ENCODE measurements around the gene TRIO. TPM values are rescaled to one million over a fixed set of nuclear protein-coding genes. Genes with fewer than 3 reads are reported as not detected.

Gene TRIO
- total RNA-seq, 2 experiments from 2014 or later, result 3.6 to 4.6 TPM

GRCh38 chr5:14178671-14179211 lies 35.6 kb downstream of the TRIO start:
- no peaks in the 10 kb centered on the region for H3K36me3 Mint-ChIP-seq (ENCODE audit: low read depth)
- no peak overlapping the region for H3K27ac Mint-ChIP-seq
- H3K4me3 Mint-ChIP-seq, result no peak overlapping the region
- H3K9me3 Mint-ChIP-seq, result no peaks in the 10 kb centered on the region
- CTCF ChIA-PET, result interaction anchor here (0.5 kb wide), 1 partner anchor 188 kb away, joined by 3 read pairs; no protein-coding TSS in a partner anchor
- intact Hi-C loops (cut with micrococcal nuclease), result no loop called here
- no peak for DNase-seq
- H3K4me1 Mint-ChIP-seq (ENCODE audit: low read depth), result no peaks in the 10 kb centered on the region
- H3K27me3 Mint-ChIP-seq (ENCODE audit: low read depth), result peaks cover 4% of the 10 kb centered on the region

GRCh38 chr5:14179446-14179845 lies 36.3 kb downstream of the TRIO start:
- intact Hi-C loops (cut with micrococcal nuclease), result no loop called here
- Mint-ChIP-seq H3K4me1 (ENCODE audit: low read depth) (no peaks in the 10 kb centered on the region), H3K9me3 (no peaks in the 10 kb centered on the region), H3K4me3 (no peak overlapping the region), H3K27ac (no peak overlapping the region), H3K36me3 (ENCODE audit: low read depth) (no peaks in the 10 kb centered on the region), H3K27me3 (ENCODE audit: low read depth) (peaks cover under 1% of the 10 kb centered on the region)
- CTCF ChIA-PET, result interaction anchor here (0.5 kb wide), 1 partner anchor 189 kb away, joined by 3 read pairs; no protein-coding TSS in a partner anchor
- DNase-seq, result no peak

GRCh38 chr5:14180437-14180836 lies 37.3 kb downstream of the TRIO start:
- intact Hi-C loops (cut with micrococcal nuclease), result no loop called here
- no peak overlapping the region for H3K4me3 Mint-ChIP-seq
- no peaks in the 10 kb centered on the region for H3K4me1 Mint-ChIP-seq (ENCODE audit: low read depth)
- no peaks in the 10 kb centered on the region for H3K27me3 Mint-ChIP-seq (ENCODE audit: low read depth)
- no peak overlapping the region for H3K27ac Mint-ChIP-seq
- DNase-seq, result no peak
- H3K9me3 Mint-ChIP-seq, result no peaks in the 10 kb centered on the region
- H3K36me3 Mint-ChIP-seq (ENCODE audit: low read depth), result no peaks in the 10 kb centered on the region
- CTCF ChIA-PET, result interaction anchor here (0.7 kb wide), 1 partner anchor 851 kb away, joined by 3 read pairs; no protein-coding TSS in a partner anchor

GRCh38 chr5:14181299-14181968 lies 38.3 kb downstream of the TRIO start:
- CTCF ChIA-PET, result no interaction called here
- Mint-ChIP-seq H3K4me1 (ENCODE audit: low read depth) (no peaks in the 10 kb centered on the region), H3K4me3 (no peak overlapping the region), H3K27me3 (ENCODE audit: low read depth) (no peaks in the 10 kb centered on the region), H3K27ac (no peak overlapping the region), H3K9me3 (no peaks in the 10 kb centered on the region), H3K36me3 (ENCODE audit: low read depth) (no peaks in the 10 kb centered on the region)
- intact Hi-C loops (cut with micrococcal nuclease), result no loop called here
- DNase-seq, result no peak

GRCh38 chr5:14182761-14183160 lies 39.6 kb downstream of the TRIO start:
- Mint-ChIP-seq H3K36me3 (ENCODE audit: low read depth) (no peaks in the 10 kb centered on the region), H3K27ac (no peak overlapping the region), H3K4me3 (no peak overlapping the region), H3K27me3 (ENCODE audit: low read depth) (no peaks in the 10 kb centered on the region), H3K9me3 (no peaks in the 10 kb centered on the region), H3K4me1 (ENCODE audit: low read depth) (no peaks in the 10 kb centered on the region)
- CTCF ChIA-PET, result no interaction called here
- no peak for DNase-seq
- intact Hi-C loops (cut with micrococcal nuclease), result no loop called here

- no peak overlapping the region for H3K4me3 Mint-ChIP-seq
- H3K36me3 Mint-ChIP-seq (ENCODE audit: low read depth), result no peaks in the 10 kb centered on the region
- no peaks in the 10 kb centered on the region for H3K27me3 Mint-ChIP-seq (ENCODE audit: low read depth)
- intact Hi-C loops (cut with micrococcal nuclease), result no loop called here
- no peaks in the 10 kb centered on the region for H3K9me3 Mint-ChIP-seq
- H3K27ac Mint-ChIP-seq, result no peak overlapping the region
- CTCF ChIA-PET, result no interaction called here
- no peak for DNase-seq
- no peaks in the 10 kb centered on the region for H3K4me1 Mint-ChIP-seq (ENCODE audit: low read depth)
These were observed 40.2 kb downstream of the TRIO start for GRCh38 chr5:14183187-14183939.

- intact Hi-C loops (cut with micrococcal nuclease), result no loop called here
- Mint-ChIP-seq H3K9me3 (no peaks in the 10 kb centered on the region), H3K4me1 (ENCODE audit: low read depth) (no peaks in the 10 kb centered on the region), H3K36me3 (ENCODE audit: low read depth) (no peaks in the 10 kb centered on the region), H3K4me3 (no peak overlapping the region), H3K27me3 (ENCODE audit: low read depth) (no peaks in the 10 kb centered on the region), H3K27ac (no peak overlapping the region)
- no peak for DNase-seq
- CTCF ChIA-PET, result no interaction called here
These were observed 40.9 kb downstream of the TRIO start for GRCh38 chr5:14184082-14184481.

- no peak overlapping the region for H3K27ac Mint-ChIP-seq
These were observed 41.6 kb downstream of the TRIO start for GRCh38 chr5:14184725-14185124.

GRCh38 chr5:14185326-14186058 lies 42.4 kb downstream of the TRIO start:
- no peaks in the 10 kb centered on the region for H3K36me3 Mint-ChIP-seq (ENCODE audit: low read depth)
- intact Hi-C loops (cut with micrococcal nuclease), result no loop called here
- H3K27me3 Mint-ChIP-seq (ENCODE audit: low read depth), result peaks cover 2% of the 10 kb centered on the region
- no peak overlapping the region for H3K4me3 Mint-ChIP-seq
- no peak overlapping the region for H3K27ac Mint-ChIP-seq
- H3K4me1 Mint-ChIP-seq (ENCODE audit: low read depth), result no peaks in the 10 kb centered on the region
- DNase-seq, result no peak
- no peaks in the 10 kb centered on the region for H3K9me3 Mint-ChIP-seq
- CTCF ChIA-PET, result no interaction called here

More at GRCh38 chr5:14184725-14185124, 41.6 kb downstream of the TRIO start:
- H3K4me3 Mint-ChIP-seq, result no peak overlapping the region
- no peak for DNase-seq
- no peaks in the 10 kb centered on the region for H3K36me3 Mint-ChIP-seq (ENCODE audit: low read depth)
- H3K4me1 Mint-ChIP-seq (ENCODE audit: low read depth), result no peaks in the 10 kb centered on the region
- intact Hi-C loops (cut with micrococcal nuclease), result no loop called here
- H3K9me3 Mint-ChIP-seq, result no peaks in the 10 kb centered on the region
- H3K27me3 Mint-ChIP-seq (ENCODE audit: low read depth), result peaks cover 2% of the 10 kb centered on the region
- CTCF ChIA-PET, result no interaction called here

- H3K9me3 Mint-ChIP-seq, result no peaks in the 10 kb centered on the region
- H3K36me3 Mint-ChIP-seq (ENCODE audit: low read depth), result no peaks in the 10 kb centered on the region
- intact Hi-C loops (cut with micrococcal nuclease), result no loop called here
- H3K4me3 Mint-ChIP-seq, result no peak overlapping the region
- peaks cover 2% of the 10 kb centered on the region for H3K27me3 Mint-ChIP-seq (ENCODE audit: low read depth)
- H3K4me1 Mint-ChIP-seq (ENCODE audit: low read depth), result no peaks in the 10 kb centered on the region
- H3K27ac Mint-ChIP-seq, result no peak overlapping the region
- DNase-seq, result no peak
- CTCF ChIA-PET, result no interaction called here
These were observed 43.1 kb downstream of the TRIO start for GRCh38 chr5:14186059-14186830.

- CTCF ChIA-PET, result no interaction called here
- Mint-ChIP-seq H3K27me3 (ENCODE audit: low read depth) (peaks cover 2% of the 10 kb centered on the region), H3K27ac (no peak overlapping the region), H3K36me3 (ENCODE audit: low read depth) (no peaks in the 10 kb centered on the region), H3K4me3 (no peak overlapping the region), H3K9me3 (no peaks in the 10 kb centered on the region), H3K4me1 (ENCODE audit: low read depth) (no peaks in the 10 kb centered on the region)
- DNase-seq, result no peak
- intact Hi-C loops (cut with micrococcal nuclease), result no loop called here
These were observed 44.0 kb downstream of the TRIO start for GRCh38 chr5:14187157-14187556.

- no peaks in the 10 kb centered on the region for H3K36me3 Mint-ChIP-seq (ENCODE audit: low read depth)
- CTCF ChIA-PET, result no interaction called here
- peaks cover 2% of the 10 kb centered on the region for H3K27me3 Mint-ChIP-seq (ENCODE audit: low read depth)
- intact Hi-C loops (cut with micrococcal nuclease), result no loop called here
- H3K4me3 Mint-ChIP-seq, result no peak overlapping the region
- no peaks in the 10 kb centered on the region for H3K4me1 Mint-ChIP-seq (ENCODE audit: low read depth)
- no peak for DNase-seq
- H3K9me3 Mint-ChIP-seq, result no peaks in the 10 kb centered on the region
- no peak overlapping the region for H3K27ac Mint-ChIP-seq
These were observed 44.5 kb downstream of the TRIO start for GRCh38 chr5:14187660-14188059.

Data from activated naive CD4-positive, alpha-beta T cell treated with anti-CD3 and anti-CD28 coated beads for 36 hours (primary cell).